HG03103 (cell line): ENCODE measurements around the gene SOCS6.
"Not testable (repeated sequence)": the region's sequence is repeated elsewhere in the genome, so short reads cannot be mapped to it uniquely, and the experiment has no call there.

Experiments used
- ATAC-seq: cut with Tn5 transposase; IDR thresholded peaks from one replicate; pipeline ENCODE4 v1.9.1; 2021; ENCODE audit warnings: low read depth; ENCODE audit not compliant: unreplicated experiment

SOCS6 gene

GRCh38 chr18:70354080-70354479 lies 65.2 kb downstream of the SOCS6 start:
- ATAC-seq: no peak

- no peak for ATAC-seq
Observed at GRCh38 chr18:70354771-70355170, 65.9 kb downstream of the SOCS6 start.

- no peak for ATAC-seq
Observed at GRCh38 chr18:70355620-70356385, 67.0 kb downstream of the SOCS6 start.

- not testable (repeated sequence) for ATAC-seq
Observed at GRCh38 chr18:70358105-70358406, 69.2 kb downstream of the SOCS6 start.

- ATAC-seq: no peak
Observed at GRCh38 chr18:70359071-70359470, 70.2 kb downstream of the SOCS6 start.

- ATAC-seq: no peak
Observed at GRCh38 chr18:70362258-70362657, 73.4 kb downstream of the SOCS6 start.

- no peak for ATAC-seq
Observed at GRCh38 chr18:70363861-70364260, 75.0 kb downstream of the SOCS6 start.

- no peak for ATAC-seq
Observed at GRCh38 chr18:70365361-70365760, 76.5 kb downstream of the SOCS6 start.

- no peak for ATAC-seq
Observed at GRCh38 chr18:70366174-70366573, 77.3 kb downstream of the SOCS6 start.

GRCh38 chr18:70366670-70367069 lies 77.8 kb downstream of the SOCS6 start:
- ATAC-seq: no peak

GRCh38 chr18:70367344-70367743 lies 78.5 kb downstream of the SOCS6 start:
- ATAC-seq: not testable (repeated sequence)

GRCh38 chr18:70368903-70369302 lies 80.1 kb downstream of the SOCS6 start:
- no peak for ATAC-seq

GRCh38 chr18:70370762-70371733 lies 82.2 kb downstream of the SOCS6 start:
- ATAC-seq: no peak

GRCh38 chr18:70371908-70372307 lies 83.1 kb downstream of the SOCS6 start:
- ATAC-seq: no peak

- no peak for ATAC-seq
Observed at GRCh38 chr18:70372450-70373041, 83.7 kb downstream of the SOCS6 start.

- ATAC-seq: no peak
Observed at GRCh38 chr18:70373042-70373519, 84.2 kb downstream of the SOCS6 start.

- ATAC-seq: no peak
Observed at GRCh38 chr18:70374154-70374553, 85.3 kb downstream of the SOCS6 start.

- no peak for ATAC-seq
Observed at GRCh38 chr18:70376137-70376913, 87.5 kb downstream of the SOCS6 start.

GRCh38 chr18:70376914-70377258 lies 88.0 kb downstream of the SOCS6 start:
- ATAC-seq: no peak

GRCh38 chr18:70377317-70377799 lies 88.5 kb downstream of the SOCS6 start:
- no peak for ATAC-seq
